ENCODE data around the gene RBSN. TPM values are rescaled to one million over a fixed set of nuclear protein-coding genes. Genes with fewer than 3 reads are reported as not detected.

Gene RBSN
- total RNA-seq, 4 donors from 2014 or later = 26.6 to 43.9 (median 34.5) TPM

DNA sequence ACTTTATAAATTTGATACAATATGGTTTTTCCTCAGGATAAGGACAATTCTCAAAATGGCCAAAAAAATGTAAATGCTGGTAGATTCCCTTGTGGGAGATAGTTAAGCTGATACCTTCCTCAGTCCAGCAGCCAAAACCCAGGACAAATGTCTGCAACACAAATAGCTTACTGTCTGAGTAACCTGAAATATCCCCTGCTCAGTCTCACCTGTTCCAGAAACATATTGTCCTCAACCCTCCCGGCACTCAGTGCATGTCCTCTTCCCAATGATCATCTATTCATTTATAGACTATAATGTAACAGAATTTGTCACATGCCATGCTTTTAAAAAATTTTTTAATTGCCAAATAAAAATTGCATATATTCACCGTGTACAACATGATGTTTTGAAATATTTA lies 12.2 kb downstream of the RBSN start:
- no peak for DNase-seq (ENCODE audit: low spot score in 2 of 2)
- Histone ChIP-seq H3K36me3 (peaks cover 2 to 96% (median 11%) of the 10 kb centered on the region in 3 donors), H3K27ac (no peak overlapping the region), H3K9me3 (no peaks in the 10 kb centered on the region), H3K27me3 (no peaks in the 10 kb centered on the region), H3K4me3 (no peak overlapping the region), H3K4me1 (no peaks in the 10 kb centered on the region)
- TF ChIP-seq, protein P1, sequence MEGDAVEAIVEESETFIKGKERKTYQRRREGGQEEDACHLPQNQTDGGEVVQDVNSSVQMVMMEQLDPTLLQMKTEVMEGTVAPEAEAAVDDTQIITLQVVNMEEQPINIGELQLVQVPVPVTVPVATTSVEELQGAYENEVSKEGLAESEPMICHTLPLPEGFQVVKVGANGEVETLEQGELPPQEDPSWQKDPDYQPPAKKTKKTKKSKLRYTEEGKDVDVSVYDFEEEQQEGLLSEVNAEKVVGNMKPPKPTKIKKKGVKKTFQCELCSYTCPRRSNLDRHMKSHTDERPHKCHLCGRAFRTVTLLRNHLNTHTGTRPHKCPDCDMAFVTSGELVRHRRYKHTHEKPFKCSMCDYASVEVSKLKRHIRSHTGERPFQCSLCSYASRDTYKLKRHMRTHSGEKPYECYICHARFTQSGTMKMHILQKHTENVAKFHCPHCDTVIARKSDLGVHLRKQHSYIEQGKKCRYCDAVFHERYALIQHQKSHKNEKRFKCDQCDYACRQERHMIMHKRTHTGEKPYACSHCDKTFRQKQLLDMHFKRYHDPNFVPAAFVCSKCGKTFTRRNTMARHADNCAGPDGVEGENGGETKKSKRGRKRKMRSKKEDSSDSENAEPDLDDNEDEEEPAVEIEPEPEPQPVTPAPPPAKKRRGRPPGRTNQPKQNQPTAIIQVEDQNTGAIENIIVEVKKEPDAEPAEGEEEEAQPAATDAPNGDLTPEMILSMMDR (IDR thresholded peaks at IDR 0.05) = no peak
- TF ChIP-seq POLR2A (IDR thresholded peaks at IDR 0.05) = no peak
- WGBS, 2 donors = 90 to 92% methylated on average over 2 of the region's 2 CpGs

DNA sequence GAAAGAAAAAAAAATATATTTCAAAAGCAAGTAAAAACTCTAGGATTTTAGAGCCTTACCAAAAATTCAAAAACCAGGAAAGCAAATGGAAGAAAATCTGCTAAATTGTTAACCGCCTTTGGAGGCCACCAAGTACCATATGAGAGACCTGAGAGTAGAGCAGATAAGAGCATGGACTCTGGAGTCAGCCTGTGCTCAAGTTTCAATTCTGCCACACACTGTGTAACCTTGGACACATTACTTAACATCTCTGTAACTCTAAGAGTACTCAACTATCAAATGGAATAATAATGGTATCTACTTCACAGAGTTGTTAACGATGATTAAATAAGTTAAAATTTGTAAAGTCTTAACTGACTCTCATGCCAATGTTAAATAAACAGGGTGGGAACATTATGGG lies 12.7 kb downstream of the RBSN start:
- Histone ChIP-seq H3K4me1 (no peaks in the 10 kb centered on the region), H3K4me3 (no peak overlapping the region), H3K9me3 (no peaks in the 10 kb centered on the region), H3K36me3 (peaks cover 2 to 96% (median 15%) of the 10 kb centered on the region in 3 donors), H3K27ac (no peak overlapping the region), H3K27me3 (no peaks in the 10 kb centered on the region)
- no peak for DNase-seq (ENCODE audit: low spot score in 2 of 2)
- TF ChIP-seq EP300 (IDR thresholded peaks at IDR 0.05) (no peak), POLR2A (IDR thresholded peaks at IDR 0.05) (no peak)
- TF ChIP-seq, protein P1 (IDR thresholded peaks at IDR 0.05) = no peak
- 93 to 96% methylated on average over 2 of the region's 2 CpGs for WGBS, 2 donors

DNA sequence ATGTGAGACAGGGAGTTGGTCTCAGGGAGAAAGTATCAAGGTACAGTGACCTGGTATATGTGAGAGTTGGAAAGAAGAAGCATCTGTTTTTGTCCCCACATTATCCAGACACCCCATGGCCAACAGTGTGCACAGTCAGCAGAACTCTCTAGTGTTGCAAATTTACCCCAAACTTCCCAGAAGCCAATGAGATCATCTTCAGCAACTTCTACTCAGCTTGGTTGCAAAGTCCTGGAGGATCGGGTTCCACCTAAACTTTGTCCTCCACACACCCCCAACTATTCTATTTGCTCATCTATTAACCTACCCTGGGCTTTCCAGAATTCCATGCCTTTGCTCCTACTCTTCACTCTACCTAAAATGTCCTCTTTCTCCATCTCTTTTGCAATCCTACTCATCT lies 15.7 kb downstream of the RBSN start:
- Histone ChIP-seq H3K27ac (no peak overlapping the region), H3K27me3 (no peaks in the 10 kb centered on the region), H3K36me3 (peaks cover 2 to 98% (median 11%) of the 10 kb centered on the region in 3 donors), H3K9me3 (no peaks in the 10 kb centered on the region), H3K4me3 (no peak overlapping the region), H3K4me1 (no peaks in the 10 kb centered on the region)
- TF ChIP-seq POLR2A (IDR thresholded peaks at IDR 0.05) (no peak), EP300 (IDR thresholded peaks at IDR 0.05) (no peak)
- TF ChIP-seq, protein P1 (IDR thresholded peaks at IDR 0.05) = no peak
- WGBS, 2 donors = 84 to 85% methylated on average over 1 of the region's 1 CpG
- no peak for DNase-seq (ENCODE audit: low spot score in 2 of 2)

DNA sequence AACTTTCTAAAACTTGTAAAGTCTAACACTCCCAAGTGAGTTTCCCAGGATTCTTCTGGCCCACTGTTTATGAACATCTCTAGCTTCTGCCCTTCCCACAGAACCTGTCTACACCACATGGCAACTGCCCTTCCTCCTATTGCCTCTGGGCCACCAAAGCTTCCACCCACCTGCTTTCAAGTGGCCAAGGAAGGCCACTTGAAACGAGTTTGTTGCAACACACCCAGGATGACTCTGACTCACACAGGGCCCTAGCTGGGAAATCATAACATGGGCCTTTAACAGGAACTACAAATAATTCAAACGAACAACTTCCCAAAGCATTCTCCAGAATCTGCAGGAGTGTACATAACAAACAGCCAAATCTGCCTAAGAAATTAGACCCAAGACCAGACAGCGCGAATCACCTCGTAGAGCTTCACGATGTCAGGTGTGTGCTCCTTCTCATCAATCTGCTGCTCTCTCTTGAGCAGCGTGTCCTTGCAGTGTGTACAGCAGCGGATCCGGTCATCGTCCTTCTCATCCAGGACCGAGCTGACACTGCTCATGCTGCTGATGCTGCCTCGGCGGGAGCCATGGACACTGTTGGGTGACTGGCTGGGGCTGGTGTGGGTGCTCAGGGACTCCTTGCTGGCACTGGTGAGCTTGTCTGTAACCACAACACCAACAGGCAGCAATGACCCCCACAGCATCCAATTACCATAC lies 16.8 kb downstream of the RBSN start:
- WGBS, 2 donors = 92 to 95% methylated on average over 13 of the region's 13 CpGs
- H3K36me3 ChIP-seq = peaks cover 3 to 98% (median 18%) of the 10 kb centered on the region in 3 donors
- TF ChIP-seq, protein P1 (IDR thresholded peaks at IDR 0.05) = no peak
- TF ChIP-seq POLR2A (IDR thresholded peaks at IDR 0.05) = no peak

DNA sequence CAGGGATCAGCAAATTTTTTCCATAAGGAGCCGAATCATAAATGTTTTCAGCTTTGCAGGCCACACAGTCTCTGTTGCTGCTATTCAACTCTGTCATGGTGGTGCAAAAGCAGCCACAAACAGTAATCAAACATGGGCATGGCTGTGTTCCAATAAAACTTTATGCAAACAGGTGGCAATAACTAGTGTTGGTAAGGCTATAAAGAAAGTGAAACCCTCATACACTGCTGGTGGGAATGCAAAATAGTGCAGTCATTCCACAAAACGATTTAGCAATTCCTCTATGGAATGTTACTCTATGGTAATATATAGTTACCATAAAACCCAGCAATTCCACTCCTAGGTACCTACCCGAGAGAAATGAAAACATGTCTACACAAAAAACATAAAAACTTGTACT lies 19.9 kb downstream of the RBSN start:
- 85 to 88% methylated on average over 3 of the region's 3 CpGs for WGBS, 2 donors
- H3K27me3 ChIP-seq = no peaks in the 10 kb centered on the region
- peaks cover 6 to 98% (median 37%) of the 10 kb centered on the region in 3 donors for H3K36me3 ChIP-seq
- no peaks in the 10 kb centered on the region for H3K4me1 ChIP-seq
- H3K9me3 ChIP-seq = no peaks in the 10 kb centered on the region
- no peak for TF ChIP-seq POLR2A (IDR thresholded peaks at IDR 0.05)
- no peak for TF ChIP-seq EP300 (IDR thresholded peaks at IDR 0.05)
- TF ChIP-seq, protein P1 (IDR thresholded peaks at IDR 0.05) = no peak
- no peak overlapping the region for H3K4me3 ChIP-seq
- no peak for DNase-seq (ENCODE audit: low spot score in 2 of 2)
- H3K27ac ChIP-seq = no peak overlapping the region

More for the DNA sequence above, 16.8 kb downstream of the RBSN start:
- no peaks in the 10 kb centered on the region for H3K9me3 ChIP-seq
- no peaks in the 10 kb centered on the region for H3K27me3 ChIP-seq
- no peaks in the 10 kb centered on the region for H3K4me1 ChIP-seq
- no peak overlapping the region for H3K4me3 ChIP-seq
- H3K27ac ChIP-seq = no peak overlapping the region
- no peak for DNase-seq (ENCODE audit: low spot score in 2 of 2)

Data from tibial nerve (tissue), 4 donors.